GM19238 (cell line): Measurements from ENCODE around the gene CTNNA2.
"Not testable (repeated sequence)": the region's sequence is repeated elsewhere in the genome, so short reads cannot be mapped to it uniquely, and the experiment has no call there.

Experiments used
- DNase-seq: peaks from one replicate; pipeline ENCODE4 v3.0.0; 2011; ENCODE audit warnings: low spot score; ENCODE audit not compliant: insufficient read length

The CTNNA2 gene

DNA sequence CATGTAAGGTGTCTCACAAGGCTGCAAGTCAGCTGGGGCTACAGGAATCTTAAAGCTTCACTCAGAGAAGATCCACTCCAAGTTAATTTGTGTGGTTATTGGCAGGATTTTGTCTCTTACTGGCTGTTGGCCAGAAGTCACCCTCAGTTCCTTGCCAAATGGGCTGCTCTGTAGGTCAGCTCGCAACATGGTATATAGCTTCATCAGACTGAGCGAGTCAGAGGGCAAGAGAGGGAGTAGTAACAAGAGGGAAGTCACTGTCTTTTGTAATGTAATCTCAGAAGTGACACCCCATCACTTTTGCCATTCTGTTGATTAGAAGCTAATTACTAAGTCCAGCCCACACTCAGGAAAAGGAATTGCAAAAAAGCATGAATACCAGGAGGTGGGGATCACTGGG lies 672.2 kb downstream of the CTNNA2 start:
- DNase-seq, result no peak

DNA sequence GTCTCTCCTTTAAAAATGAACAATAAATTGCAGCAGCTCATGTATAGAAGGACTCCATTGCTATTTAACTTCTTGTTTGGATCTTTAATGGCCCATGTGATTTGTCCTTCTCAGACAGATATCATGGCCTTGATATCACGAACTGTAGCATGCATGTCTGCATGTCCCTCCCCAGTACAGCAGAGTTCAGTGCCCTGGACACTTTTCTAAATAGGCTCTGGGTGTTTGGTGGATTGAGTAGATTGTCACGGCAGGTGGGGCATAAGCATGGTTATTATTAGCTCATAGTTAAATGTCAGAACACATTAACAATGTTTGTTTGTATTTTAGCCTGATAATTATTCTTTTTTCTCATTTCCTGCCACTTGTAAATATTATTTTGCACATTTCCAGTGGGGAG lies 673.4 kb downstream of the CTNNA2 start:
- DNase-seq, result no peak

DNA sequence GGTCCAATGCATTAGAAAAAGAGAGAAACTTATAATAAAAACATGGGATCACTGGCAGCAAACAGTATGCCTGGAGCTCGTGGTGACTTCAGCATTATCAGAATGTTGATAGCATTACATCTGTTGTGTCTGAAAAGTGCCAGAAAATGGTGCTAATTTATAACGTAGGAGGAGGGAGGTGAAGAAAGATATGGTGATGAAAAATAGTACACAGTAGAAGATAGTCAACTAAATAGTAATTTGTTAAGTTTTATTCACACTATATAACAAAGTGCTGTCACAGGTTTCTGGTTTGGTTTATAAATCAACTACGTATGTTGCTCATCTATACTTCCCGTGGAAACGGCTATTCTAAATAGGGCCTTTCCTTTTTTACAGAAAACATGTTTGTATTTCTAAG lies 674.3 kb downstream of the CTNNA2 start:
- no peak for DNase-seq

DNA sequence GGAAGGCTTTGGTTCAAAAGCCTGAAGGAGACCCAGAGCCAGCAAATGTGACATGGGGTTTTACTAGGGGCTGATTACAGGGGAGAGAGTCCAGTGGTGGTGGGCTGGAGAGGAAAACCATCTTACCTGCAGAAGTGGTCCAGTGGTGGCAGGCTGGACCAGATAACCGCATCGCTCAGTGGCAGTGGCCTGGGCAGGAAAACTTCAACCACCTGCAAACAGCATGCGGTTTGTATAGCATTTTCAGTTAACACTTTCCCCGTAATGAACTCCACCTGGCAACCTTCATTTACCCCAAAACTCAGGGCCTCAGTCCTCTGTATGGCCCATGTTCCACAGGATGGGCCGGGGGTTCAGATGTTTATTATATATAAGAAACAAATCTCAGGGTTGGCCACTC lies 677.3 kb downstream of the CTNNA2 start:
- no peak for DNase-seq

DNA sequence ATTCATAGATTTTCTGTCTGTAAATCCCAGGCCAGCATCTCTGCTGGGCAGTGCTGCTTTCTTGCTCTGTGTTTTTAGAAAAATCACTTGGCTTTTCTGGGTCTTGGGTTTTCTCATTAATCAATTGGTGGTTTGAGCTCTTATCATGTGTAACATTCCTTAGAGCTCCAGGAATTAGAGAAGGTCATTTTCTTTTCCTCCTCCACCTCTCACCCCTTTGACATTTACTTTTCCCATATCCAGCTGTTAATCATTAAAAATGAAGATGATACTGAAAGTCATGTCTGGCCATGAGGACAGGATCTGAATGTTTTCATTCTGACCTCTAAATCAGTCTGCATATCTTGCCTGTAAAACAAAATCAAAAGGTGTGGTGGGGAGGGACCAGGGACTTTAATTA lies 680.7 kb downstream of the CTNNA2 start:
- DNase-seq, result no peak

DNA sequence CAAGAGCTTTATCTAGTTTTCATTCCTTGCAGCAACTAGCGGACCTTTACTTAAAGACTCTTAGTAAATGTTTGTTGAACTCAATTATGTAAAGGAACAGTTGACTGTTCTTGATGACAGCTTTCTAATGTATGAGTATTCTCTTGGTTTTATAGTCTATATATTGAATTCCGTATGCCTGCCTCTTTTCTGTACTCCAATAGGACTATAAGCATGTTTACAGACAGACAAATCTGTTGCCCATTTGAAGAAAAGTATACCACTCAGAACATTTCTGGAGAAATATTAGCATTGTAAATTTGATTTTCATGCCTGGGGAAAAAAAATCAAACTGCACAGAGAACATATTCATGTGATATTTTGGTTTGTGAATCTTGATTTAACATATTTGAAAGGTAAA lies 682.2 kb downstream of the CTNNA2 start:
- no peak for DNase-seq

DNA sequence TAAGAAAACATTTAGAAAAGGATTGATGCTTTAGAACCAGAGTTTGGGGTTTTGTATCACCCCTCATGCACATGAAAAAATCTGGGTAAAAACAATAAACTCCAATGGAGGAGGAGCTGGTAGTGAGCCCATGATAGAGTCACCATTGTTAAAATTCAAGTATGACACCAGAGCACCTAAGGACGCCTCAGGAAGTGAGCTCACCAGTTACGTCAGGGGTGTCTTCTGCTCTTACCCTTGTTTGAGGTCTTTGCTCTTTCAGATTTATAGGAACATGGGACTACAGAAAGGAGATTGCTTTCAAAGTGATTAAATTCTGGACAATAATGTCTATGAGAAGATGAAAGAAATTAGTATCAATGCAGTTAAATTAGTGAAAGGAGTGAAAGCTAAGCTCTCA lies 685.2 kb downstream of the CTNNA2 start:
- DNase-seq, result no peak

DNA sequence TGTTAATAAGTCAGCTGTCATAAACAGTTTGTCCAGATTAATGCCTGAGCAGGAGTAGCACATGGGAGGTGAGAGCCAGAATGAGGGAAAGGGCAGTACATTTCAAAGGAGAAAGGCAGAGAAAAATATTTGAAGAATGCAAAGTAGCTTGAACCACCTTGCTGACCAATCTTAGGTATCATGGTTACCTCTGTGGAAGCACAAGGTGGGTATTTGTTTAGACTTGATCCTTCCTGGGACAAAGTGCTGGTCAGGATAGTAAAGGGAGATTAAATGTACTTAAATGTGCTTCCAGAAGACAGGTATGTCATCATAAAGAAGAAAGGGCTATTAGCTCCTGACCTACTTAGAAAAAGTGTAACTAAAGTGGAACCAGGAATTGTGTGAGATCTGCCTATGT lies 686.7 kb downstream of the CTNNA2 start:
- DNase-seq, result no peak

DNA sequence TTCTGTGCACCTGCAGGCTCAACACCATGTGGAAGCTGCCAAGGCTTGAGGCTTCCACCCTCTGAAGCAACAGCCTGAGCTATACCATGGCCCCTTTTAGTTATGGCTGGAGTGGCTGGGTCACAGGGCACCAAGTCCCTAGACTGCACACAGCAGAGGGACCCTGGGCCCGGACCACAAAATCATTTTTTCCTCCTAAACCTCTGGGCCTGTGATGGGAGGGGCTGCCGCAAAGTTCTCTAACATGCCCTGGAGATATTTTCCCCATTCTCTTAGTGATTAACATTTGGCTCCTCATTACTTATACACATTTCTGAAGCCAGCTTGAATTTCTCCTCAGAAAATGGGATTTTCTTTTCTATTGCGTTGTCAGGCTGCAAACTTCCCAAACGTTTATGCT lies 691.1 kb downstream of the CTNNA2 start:
- not testable (repeated sequence) for DNase-seq

DNA sequence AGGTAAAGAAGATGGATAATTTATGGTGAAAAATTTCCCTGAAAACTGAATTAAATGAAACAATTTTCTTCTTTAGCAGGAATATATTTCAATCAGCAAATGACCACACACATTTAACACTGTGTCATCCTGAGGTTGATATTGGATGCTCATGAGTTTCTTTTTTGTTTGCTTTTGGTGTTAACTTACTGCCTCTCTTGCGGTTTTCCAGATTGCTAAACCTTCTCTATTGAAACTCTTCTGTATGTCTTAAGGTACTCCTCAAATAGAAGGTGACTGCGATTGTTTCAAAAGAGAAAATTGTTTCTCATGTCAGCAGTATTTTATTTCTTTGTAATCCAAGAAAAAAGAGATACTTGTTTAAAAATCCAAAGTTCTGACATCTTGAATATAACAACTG lies 692.6 kb downstream of the CTNNA2 start:
- no peak for DNase-seq

DNA sequence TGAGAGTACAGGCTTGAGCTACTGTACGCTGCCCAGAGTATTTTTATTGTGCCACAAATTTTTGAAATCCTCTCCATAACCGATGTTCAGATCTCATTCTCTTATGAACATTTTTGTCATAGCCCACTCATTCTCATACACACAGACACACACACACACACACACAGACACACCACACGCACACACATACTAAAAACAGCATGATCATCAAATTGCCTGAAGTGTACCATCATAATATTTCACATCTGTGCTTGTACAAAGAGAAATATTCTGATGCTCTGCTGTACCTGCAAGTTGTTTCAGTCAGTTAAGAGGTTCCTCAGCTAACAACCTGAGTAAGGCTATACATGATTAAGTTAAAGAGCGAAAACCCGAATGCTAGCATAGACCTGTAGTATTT lies 696.6 kb downstream of the CTNNA2 start:
- no peak for DNase-seq

DNA sequence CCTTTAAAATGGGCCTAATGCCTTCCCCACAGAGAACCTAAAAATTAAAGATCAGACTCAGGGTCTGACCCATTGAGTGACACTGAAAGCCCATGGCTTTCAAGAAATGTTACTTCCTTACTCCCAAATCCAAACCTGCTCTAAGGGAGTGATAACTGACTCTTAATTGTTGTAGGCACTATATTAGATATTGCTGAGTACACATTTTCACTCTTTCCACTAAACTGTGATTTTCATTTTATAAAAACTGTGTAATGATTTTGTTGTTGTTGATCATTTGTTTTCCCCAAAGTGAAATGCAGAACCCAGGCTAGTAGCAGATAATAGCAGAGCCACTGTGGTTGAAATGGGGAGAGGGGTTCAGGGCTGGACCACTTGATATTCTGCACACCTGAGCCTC lies 704.6 kb downstream of the CTNNA2 start:
- no peak for DNase-seq

DNA sequence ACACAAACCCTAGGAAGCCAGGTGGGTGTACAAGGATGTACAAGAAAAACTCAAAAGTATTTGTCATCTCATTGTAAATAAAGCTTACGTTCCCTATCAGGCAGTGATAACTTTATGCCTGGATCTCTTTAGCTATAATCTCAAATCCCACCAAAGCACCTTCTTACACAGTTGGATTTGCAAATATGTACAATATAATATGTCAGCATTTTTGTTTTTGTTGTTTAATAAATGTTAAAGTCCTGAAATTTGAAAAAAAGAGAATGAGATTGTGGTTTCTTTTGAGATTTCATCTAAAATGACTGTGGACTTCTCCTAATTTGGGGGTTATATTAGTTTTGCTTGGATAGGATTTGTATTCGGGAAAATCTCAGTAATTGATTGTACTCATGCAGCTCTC lies 709.8 kb downstream of the CTNNA2 start:
- no peak for DNase-seq

DNA sequence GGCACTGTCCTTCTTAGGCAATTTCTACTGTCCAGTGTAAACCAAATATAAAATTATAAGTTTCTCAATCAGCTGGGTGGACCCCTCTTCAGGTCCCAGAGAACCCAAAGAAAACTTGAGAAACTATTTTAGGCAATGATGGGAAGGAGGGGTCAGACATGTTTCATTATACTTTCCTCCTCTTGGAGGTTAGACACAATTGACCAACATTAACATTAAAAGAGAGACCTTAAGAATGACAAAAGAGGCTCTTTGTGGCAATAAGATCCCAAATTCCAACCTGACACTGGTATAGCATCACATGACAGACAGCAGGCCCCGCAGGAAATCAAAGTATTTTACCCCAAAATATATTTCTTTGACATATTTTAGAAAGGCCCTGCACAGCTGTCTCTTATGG lies 718.6 kb downstream of the CTNNA2 start:
- no peak for DNase-seq

DNA sequence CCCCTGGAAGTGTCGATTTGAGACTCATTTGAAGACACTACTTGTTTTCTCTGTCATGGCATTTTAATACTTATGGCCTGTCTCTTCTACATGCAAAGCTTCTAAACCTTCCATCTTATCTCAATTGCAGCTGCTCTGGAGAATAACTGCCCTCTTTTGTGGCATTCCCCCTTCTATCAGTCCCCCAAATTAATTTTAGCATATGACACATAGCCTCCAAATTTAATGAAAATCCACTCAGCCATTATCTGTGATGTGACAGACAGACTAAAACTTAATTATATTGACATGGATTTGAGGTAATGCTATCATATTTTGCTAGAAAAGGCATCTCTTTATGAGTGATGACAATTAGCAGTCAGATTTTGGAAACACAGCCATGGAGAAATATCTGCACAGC lies 720.5 kb downstream of the CTNNA2 start:
- DNase-seq, result no peak

DNA sequence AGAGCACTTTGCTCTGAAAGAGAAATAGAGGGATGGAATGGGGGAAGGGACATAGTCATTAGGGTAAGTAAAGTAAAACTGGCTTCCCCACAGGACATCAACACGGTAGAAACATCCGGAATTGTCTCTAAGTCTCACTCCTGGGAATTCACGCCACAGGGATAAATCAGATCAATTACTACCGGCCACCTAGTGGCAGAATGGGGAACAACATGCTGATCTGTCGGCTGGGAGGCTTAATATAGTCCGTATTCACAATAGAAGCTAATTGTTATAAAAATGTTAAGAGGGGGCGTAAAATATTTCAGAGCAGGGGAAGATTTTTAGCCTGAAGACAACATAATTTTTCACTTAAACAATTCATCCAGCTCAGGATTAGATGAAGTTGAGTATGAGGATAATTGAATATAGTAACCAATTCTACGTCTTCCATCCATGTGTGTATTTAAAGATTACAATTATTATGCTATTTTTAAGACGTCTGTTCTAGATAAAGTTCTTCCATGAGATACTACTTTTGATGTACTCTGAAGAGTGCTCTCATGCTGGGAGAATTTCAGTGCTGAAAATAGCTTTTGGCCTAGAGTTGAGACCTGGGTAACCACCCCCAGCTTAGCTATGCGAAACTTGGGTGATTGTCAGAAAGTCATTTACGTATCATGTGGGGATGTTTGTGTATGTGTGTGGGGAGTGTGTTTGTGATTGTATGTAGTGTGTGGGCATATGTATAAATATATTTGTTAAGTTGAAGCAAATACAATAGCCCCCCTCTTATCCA lies 726.0 kb downstream of the CTNNA2 start:
- DNase-seq, result no peak

DNA sequence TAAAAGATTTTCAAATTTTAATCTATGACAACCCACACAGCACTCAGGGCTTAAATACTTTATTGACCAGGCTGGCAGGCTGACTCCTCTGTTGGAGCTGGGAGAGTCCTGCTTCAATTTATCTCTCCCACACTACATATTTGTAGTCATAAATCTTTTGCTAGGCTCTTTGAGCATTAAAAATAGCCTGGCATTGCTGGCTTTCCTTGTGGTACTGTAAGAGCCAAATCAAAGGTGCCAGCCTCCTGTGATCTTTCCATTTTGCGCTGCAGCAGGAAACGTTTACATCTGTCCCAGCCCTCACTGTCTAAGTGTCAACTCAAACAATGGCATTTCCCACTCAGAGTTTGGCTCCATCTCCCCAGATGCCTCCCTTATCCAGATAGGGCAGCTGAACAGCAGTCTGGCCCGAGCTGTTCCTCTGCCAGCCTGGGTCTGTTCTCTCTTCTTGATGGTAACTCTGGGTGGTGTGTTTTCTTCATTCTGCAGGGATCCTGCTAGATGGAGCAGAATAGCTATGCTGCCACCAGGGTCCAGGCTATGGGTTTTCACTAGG lies 729.6 kb downstream of the CTNNA2 start:
- no peak for DNase-seq

DNA sequence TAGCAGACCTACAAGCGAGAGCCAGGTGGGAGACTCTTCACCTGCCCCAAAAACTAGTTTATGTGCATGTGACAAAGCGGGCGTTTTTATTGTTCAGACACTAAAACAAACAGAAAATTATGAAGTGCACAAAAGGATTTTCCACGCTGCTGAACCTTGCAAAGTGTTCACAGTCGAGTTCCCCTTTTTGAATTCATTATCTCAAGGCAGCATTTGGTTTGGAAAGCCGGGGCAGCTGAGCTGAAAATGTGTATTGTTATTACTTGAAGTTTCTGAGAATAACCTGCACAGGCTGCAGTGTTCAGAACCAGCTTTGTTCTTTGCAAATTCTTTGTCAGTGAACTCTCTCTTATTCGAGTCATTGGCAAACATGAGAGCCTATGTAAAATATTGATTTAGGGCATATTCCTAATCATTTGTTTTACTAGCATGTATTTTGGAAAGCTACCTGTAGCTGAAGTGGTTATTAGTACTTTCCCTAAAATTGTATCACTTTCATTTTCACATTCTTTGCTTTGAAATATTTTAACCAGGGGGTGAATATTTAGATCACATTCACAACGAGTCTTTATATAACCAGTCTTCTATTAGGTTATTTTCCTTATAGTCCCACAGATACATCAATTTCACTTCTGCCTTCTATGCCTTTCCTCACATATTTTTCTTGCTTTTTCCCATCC lies 732.2 kb downstream of the CTNNA2 start:
- DNase-seq, result no peak

DNA sequence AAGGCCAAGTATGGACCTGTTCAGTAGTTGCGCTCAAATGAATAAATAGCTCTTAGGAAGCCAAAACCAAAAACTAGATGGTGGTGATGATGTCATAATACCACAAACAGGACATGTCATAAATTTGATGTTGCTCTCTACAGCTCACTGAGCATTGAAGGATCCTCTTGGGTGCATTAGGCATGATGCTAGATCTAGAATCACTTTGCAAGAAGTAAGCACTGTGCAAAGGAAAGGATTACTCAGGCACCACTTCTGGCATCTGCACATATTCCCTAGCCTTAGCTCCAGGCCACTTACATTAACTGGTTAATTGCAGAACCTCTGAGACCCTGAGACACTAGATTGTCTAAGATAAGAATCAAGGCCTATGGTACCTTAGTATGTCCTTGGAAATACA lies 733.7 kb downstream of the CTNNA2 start:
- DNase-seq, result no peak

DNA sequence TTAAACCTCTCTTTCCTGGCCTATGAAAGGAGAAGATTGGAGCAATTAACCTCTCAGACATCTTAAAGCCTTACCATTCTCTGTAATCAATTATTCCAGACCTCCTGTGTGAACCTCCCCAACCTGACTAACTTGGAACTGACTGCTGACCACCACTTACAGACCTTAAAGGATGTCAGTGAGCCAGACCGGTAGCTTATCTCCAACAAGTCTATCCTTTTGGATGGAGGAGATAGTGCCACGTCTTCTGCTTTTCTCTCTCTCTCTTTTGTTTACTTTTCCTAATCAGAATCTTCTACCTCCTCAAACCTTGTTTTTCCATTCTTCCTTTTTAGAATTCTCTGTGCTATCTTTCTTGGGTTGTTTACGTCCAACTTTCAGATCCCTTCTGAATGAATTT lies 734.5 kb downstream of the CTNNA2 start:
- DNase-seq, result no peak

DNA sequence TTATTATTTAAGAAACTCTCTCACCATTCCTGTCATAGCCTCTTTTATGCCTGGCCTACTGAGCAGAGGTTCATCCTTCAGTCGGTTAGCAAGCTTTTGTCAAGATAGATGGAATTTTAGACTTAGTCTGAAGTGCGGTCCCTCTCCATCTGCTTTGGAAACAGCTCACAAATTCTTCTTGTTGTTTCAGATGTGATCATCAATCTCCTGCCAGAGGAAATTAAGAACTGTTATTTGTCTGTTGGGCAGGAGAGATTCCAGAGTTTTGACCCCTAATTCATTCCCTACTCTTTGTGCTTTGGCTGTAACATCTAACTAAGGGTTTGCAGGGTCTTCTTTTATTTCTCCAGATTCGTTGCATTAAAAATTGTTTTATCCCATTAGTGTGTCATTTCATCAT lies 735.3 kb downstream of the CTNNA2 start:
- DNase-seq, result no peak

DNA sequence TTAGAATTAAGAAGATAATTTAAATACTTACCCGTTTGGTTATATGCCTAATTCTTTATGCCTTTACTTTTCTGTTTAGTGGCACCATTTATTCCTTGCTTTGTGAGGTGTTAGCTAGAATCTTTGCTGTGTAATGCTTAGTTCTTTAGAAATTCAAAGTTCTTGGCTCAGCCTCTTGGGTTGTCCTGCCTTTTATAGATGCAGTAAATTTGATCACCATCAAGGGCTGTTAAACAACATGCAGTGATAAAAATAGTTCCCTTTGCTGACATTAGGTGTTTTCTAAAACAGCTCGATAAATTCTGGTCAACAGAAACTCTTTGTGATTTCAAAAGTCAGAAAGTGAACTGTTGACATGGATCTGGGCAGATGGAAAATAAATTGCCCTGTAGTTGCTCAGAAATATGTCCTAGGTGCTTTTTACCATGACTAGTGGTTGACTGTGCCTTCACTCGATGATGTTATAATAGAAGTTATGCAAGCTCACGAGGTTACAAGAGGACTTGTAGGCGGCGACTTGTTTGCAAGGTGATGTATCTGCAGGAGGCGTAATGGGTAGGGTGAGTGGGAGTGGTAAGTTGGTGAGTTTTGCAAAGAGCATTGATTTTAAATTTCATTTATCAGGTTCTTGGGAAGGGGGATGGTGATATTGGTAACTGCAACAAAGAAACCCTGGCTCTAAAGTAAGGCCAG lies 739.6 kb downstream of the CTNNA2 start:
- no peak for DNase-seq
